Measurements from ENCODE around the gene SPRYD3. TPM values are rescaled to one million over a fixed set of nuclear protein-coding genes. Genes with fewer than 3 reads are reported as not detected.

The SPRYD3 gene
- total and polyA plus RNA-seq, 7 experiments from 2014 or later: 33.0 to 57.6 (median 46.8) TPM

DNA sequence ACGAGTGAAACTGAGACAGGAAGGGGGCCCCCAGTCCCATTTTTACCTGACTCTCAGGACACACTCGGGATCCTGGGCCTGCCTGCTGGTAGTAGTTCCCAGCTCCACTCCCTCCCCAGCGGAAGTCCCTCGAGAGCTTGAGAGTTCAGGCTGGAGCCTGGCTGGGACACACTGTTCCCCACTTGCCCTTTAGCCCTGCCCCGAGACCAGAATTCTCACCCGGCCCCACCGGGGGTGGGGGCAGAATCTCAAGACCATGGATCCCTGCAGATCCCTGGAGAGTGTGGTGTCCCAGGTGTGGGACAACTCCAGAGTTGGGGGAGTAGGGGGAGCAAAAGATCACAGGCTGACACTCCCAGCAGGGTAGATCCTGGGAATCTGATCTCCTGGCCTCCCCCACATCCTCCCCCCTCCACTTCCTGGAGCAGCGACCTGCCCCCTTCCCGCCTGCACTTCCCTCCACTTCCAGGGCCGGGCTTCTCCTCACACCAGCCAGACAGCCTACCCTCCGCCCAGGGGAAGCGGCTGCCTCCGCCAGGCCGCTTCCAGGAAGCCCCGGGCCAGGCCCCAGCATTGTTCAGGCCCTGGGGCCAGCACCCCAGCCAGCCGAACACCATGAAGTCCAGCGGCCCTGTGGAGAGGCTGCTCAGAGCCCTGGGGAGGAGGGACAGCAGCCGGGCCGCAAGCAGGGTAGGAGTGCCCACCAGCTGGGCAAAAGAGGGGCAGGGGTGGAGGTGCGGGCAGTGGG lies 29.4 kb downstream of the SPRYD3 start, which contains the start of gene TNS2:
Gene TNS2, plus strand, starts transcription at position 495 of the 748 bp plus-strand sequence. Its CDS starts 121 bp downstream, at position 616.
- Histone ChIP-seq H3K4me3 (ENCODE audit: low read length) (no peak within 1 kb of the TSS), H3K9me3 (ENCODE audit: control insufficient read depth in 2 of 3, low read length in 3 of 3) (no peaks in the 10 kb centered on the region), H3K4me1 (ENCODE audit: control insufficient read depth in 2 of 2, insufficient read depth in 2 of 2, low read length in 2 of 2) (peaks cover 13 to 16% of the 10 kb centered on the region in 2 donors), H3K27me3 (ENCODE audit: control insufficient read depth in 2 of 2, insufficient read depth in 2 of 2, low read length in 2 of 2) (no peaks in the 10 kb centered on the region), H3K27ac (ENCODE audit: low read depth, low read length) (peak within 1 kb of the TSS; percentile 74), H3K36me3 (ENCODE audit: control insufficient read depth in 2 of 3, insufficient read depth in 3 of 3, low read length in 3 of 3) (no peaks in the 10 kb centered on the region)
- CTCF ChIA-PET: no interaction called here
- peak within 1 kb of the TSS in 3 of 10 donors; percentile 21 to 86 (median 32) for H3K4me3 Mint-ChIP-seq
- ATAC-seq (no peak), DNase-seq (no peak)
- no peaks in the 10 kb centered on the region for H3K36me3 Mint-ChIP-seq
- peaks cover 8 to 34% (median 22%) of the 10 kb centered on the region in 7 donors for H3K4me1 Mint-ChIP-seq
- peak within 1 kb of the TSS; percentile 17 to 87 (median 56) for H3K27ac Mint-ChIP-seq
- H3K9me3 Mint-ChIP-seq: no peaks in the 10 kb centered on the region
- H3K27me3 Mint-ChIP-seq: peaks cover 0 to 13% (median 0%) of the 10 kb centered on the region in 5 donors
- POLR2A ChIA-PET: no interaction called here
- intact Hi-C loops (cut with micrococcal nuclease): loop anchor here (5.0 to 10.0 kb wide), 3 partner anchors 48 to 455 kb away; partner anchors contain the start of genes IGFBP6 (in 1 of the 2), MYG1 (in 1 of the 2), NPFF (in 1 of the 2) and PFDN5 (in 1 of the 2)

DNA sequence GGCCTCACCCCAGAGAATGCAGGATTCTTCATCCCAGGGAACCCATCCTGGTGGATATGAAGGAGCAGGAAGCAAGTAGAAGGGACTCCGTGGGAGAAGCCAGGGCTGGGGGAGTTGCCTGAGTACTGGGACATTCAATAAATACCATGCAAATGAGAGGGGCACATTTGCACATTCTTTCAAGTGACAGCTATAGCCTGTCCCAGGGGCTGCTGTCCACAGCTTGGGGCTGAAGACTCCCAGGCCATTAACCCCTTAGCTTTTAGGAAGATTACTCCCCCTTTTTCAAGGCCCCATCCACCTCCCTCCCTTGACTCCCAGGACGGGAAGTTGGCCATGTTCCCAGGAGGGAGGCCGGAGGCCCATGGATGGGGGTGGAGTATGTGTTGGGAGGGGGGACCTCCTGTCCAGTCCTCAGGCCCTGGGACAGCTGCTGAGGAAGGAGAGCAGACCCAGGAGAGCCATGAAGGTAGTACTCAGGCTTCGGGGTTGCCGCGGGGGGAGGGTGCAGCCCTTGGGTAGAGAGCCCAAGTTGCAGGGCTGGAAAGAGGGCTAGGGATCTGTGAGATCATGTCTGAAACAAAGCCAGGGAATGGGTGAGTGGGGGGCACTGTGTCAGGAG lies 30.3 kb downstream of the SPRYD3 start:
- H3K36me3 ChIP-seq (ENCODE audit: control insufficient read depth in 2 of 3, insufficient read depth in 3 of 3, low read length in 3 of 3): no peaks in the 10 kb centered on the region
- H3K27me3 ChIP-seq (ENCODE audit: control insufficient read depth in 2 of 2, insufficient read depth in 2 of 2, low read length in 2 of 2): no peaks in the 10 kb centered on the region
- peaks cover 13 to 15% of the 10 kb centered on the region in 2 donors for H3K4me1 ChIP-seq (ENCODE audit: control insufficient read depth in 2 of 2, insufficient read depth in 2 of 2, low read length in 2 of 2)
- H3K4me3 ChIP-seq (ENCODE audit: low read length): no peak overlapping the region
- intact Hi-C loops (cut with micrococcal nuclease): no loop called here
- ChIA-PET CTCF (no interaction called here), POLR2A (interaction anchor here (0.7 to 3.9 kb wide), 3 partner anchors 30 to 54 kb away, joined by 3 to 24 read pairs (median 16); partner anchors contain the start of genes EIF4B, SOAT2 and SPRYD3)
- no peak for DNase-seq
- Mint-ChIP-seq H3K27me3 (peaks cover 0 to 13% (median 0%) of the 10 kb centered on the region in 5 donors), H3K4me1 (peaks cover 4 to 30% (median 17%) of the 10 kb centered on the region in 7 donors), H3K36me3 (no peaks in the 10 kb centered on the region), H3K9me3 (no peaks in the 10 kb centered on the region), H3K27ac (peak overlapping the region in 7 of 9 donors; percentile 17 to 87 (median 67)), H3K4me3 (peak overlapping the region in 2 of 10 donors; percentile 32 to 86)
- H3K27ac ChIP-seq (ENCODE audit: low read depth, low read length): peak overlapping the region; percentile 74
- H3K9me3 ChIP-seq (ENCODE audit: control insufficient read depth in 2 of 3, low read length in 3 of 3): no peaks in the 10 kb centered on the region
- ATAC-seq: no peak

DNA sequence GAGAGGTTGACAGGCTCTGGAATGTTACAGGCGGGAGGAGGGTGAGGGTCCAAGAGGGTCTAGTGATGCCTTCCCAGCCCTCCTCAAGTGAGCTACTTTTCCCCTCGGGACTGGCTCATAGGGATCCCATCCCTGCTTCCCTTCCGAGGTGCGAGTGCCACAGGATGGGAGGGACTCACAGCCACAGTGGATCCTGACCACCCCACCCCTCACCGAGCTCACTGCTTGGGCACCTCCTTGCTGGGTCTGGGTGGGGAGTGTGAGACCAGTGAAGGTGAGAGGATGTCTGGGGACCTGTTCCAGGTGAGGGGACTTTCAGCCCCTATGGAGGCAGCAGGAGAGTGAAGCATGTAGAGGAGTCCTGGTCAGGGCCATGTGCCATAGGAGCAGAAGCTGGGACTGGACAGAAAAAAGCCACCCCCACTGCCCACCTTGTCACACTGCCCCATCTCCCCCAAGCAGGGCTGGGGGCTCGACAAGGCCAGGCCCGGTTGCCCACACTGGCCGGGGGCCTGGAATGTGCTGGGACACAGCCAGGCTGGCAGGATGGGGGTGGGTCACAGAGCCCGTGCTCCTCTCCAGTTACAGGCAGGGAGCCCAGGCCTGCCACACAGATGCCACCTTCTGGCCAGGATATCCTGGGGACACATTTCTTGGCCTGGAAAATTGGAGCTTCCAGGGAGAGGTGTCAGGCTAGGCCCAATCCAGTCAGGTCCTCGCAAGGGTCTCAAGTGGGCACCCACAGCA lies 31.0 kb downstream of the SPRYD3 start:
- H3K9me3 Mint-ChIP-seq: no peaks in the 10 kb centered on the region
- H3K27ac Mint-ChIP-seq: peak overlapping the region in 7 of 9 donors; percentile 12 to 90 (median 67)
- Histone ChIP-seq H3K27me3 (ENCODE audit: control insufficient read depth in 2 of 2, insufficient read depth in 2 of 2, low read length in 2 of 2) (no peaks in the 10 kb centered on the region), H3K4me3 (ENCODE audit: low read length) (no peak overlapping the region), H3K4me1 (ENCODE audit: control insufficient read depth in 2 of 2, insufficient read depth in 2 of 2, low read length in 2 of 2) (peaks cover 7 to 9% of the 10 kb centered on the region in 2 donors), H3K36me3 (ENCODE audit: control insufficient read depth in 2 of 3, insufficient read depth in 3 of 3, low read length in 3 of 3) (no peaks in the 10 kb centered on the region), H3K9me3 (ENCODE audit: control insufficient read depth in 2 of 3, low read length in 3 of 3) (no peaks in the 10 kb centered on the region), H3K27ac (ENCODE audit: low read depth, low read length) (peak overlapping the region; percentile 74)
- ChIA-PET CTCF (interaction anchor here (0.6 to 1.8 kb wide), 5 partner anchors 16 to 1023 kb away, joined by 3 to 9 read pairs (median 5); partner anchors contain the start of genes PFDN5 and SPRYD3), POLR2A (interaction anchor here (0.7 to 3.9 kb wide), 8 partner anchors 16 to 273 kb away, joined by 3 to 24 read pairs (median 3); partner anchors contain the start of genes AAAS, EIF4B, SOAT2 and SPRYD3)
- intact Hi-C loops (cut with micrococcal nuclease): no loop called here
- H3K4me3 Mint-ChIP-seq: peak overlapping the region in 9 of 10 donors; percentile 7 to 95 (median 65)
- ATAC-seq (no peak), DNase-seq (no peak)
- peaks cover 0 to 24% (median 11%) of the 10 kb centered on the region in 7 donors for H3K4me1 Mint-ChIP-seq
- peaks cover 0 to 13% (median 0%) of the 10 kb centered on the region in 5 donors for H3K27me3 Mint-ChIP-seq
- H3K36me3 Mint-ChIP-seq: no peaks in the 10 kb centered on the region

DNA sequence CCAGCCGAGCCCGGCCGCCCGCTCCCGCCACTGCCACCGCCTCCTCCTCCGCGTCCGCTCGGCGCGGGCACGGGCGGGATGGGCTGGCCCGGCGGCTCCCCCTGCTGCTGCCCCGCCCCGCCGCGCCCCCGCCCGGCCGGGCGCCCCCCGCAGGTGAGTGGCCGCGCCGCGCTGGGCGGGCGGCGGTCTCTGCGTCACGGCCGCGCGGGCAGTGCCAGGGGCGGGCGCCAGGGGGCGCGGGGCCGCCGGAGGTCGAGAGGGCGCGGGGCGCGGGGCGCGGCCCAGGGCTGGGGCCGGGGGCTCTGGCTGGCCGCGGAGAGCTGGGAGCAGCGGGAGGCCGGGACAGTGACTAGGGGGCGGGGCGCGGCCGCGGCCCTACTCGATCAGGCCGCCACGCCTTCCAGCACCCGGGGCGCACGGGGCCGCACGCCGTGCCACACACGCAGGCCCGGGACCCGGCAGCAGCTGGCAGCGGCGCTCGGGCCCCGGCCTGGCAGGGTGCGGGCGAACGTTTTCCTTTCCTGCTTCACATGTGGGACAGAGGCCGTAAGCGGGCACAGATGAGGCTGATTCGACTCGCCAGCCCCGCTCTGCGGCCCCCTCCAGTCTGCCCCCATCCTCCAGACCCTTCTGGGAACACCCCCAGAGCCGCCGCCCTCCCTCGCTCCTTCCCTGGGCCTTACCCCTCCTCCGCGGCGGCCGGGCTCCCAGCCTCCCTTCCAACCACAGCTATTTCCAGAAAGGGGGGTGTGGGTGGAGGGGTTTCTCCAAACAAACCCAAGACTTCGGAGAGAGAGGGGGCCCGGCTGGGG lies 31.8 kb downstream of the SPRYD3 start:
- ATAC-seq (peak; percentile 91), DNase-seq (peak; percentile 53 to 86 (median 70))
- no peaks in the 10 kb centered on the region for H3K36me3 ChIP-seq (ENCODE audit: control insufficient read depth in 2 of 3, insufficient read depth in 3 of 3, low read length in 3 of 3)
- Mint-ChIP-seq H3K36me3 (peaks cover 0 to 4% (median 0%) of the 10 kb centered on the region in 5 donors), H3K27ac (peak overlapping the region in 6 of 9 donors; percentile 12 to 92 (median 82)), H3K27me3 (peaks cover 0 to 13% (median 0%) of the 10 kb centered on the region in 5 donors), H3K4me1 (peaks cover 0 to 24% (median 13%) of the 10 kb centered on the region in 7 donors), H3K9me3 (no peaks in the 10 kb centered on the region), H3K4me3 (peak overlapping the region in 9 of 10 donors; percentile 43 to 95 (median 76))
- H3K27ac ChIP-seq (ENCODE audit: low read depth, low read length): peak overlapping the region; percentile 78
- no peaks in the 10 kb centered on the region for H3K9me3 ChIP-seq (ENCODE audit: control insufficient read depth in 2 of 3, low read length in 3 of 3)
- ChIA-PET POLR2A (interaction anchor here (0.6 to 3.9 kb wide), 9 partner anchors 17 to 332 kb away, joined by 3 to 24 read pairs (median 3); partner anchors contain the start of genes AAAS, EIF4B and SPRYD3), CTCF (interaction anchor here (0.6 to 1.8 kb wide), 5 partner anchors 17 to 1023 kb away, joined by 3 to 9 read pairs (median 5); partner anchors contain the start of genes PFDN5 and SPRYD3)
- intact Hi-C loops (cut with micrococcal nuclease): loop anchor here in 1 of 2 donors (1.0 to 2.0 kb wide), 4 partner anchors 19 to 133 kb away; partner anchors contain the start of genes CSAD, EIF4B and ZNF740
- H3K27me3 ChIP-seq (ENCODE audit: control insufficient read depth in 2 of 2, insufficient read depth in 2 of 2, low read length in 2 of 2): no peaks in the 10 kb centered on the region
- peaks cover 7 to 9% of the 10 kb centered on the region in 2 donors for H3K4me1 ChIP-seq (ENCODE audit: control insufficient read depth in 2 of 2, insufficient read depth in 2 of 2, low read length in 2 of 2)
- H3K4me3 ChIP-seq (ENCODE audit: low read length): peak overlapping the region; percentile 82

DNA sequence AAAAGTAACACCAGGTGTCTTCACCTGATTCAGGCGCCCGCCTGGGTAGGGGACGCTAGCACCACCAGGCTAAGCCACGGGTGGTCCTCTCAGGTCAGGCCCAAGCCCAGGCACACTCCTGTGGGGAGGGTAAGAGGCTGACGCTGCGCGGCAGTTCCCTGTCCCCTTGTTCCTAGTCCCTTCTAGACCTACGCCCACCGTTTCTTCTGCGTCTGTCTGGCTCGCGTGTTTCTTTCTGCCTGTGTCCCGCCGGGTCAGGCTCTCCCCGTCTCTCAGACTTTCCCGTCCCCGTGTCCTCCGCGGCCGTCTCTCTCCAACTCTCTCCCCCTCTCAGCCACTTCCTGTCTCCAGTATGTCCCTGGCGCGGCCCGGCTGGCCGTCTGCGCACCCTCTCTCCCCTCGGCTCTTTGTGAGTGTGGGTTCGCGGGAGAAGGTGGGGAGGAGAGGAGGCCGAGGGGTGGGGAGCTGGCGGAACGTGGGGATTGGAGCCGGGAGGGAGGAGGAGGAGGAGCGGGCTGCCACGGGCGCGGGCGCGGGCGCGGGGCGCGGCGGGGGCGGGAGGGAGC lies 32.5 kb downstream of the SPRYD3 start:
- peak overlapping the region; percentile 78 for H3K27ac ChIP-seq (ENCODE audit: low read depth, low read length)
- no peaks in the 10 kb centered on the region for H3K27me3 ChIP-seq (ENCODE audit: control insufficient read depth in 2 of 2, insufficient read depth in 2 of 2, low read length in 2 of 2)
- peak overlapping the region; percentile 93 to 99 (median 95) for H3K4me3 Mint-ChIP-seq
- H3K36me3 Mint-ChIP-seq: peaks cover 0 to 7% (median 0%) of the 10 kb centered on the region in 5 donors
- DNase-seq: peak in 7 of 9 donors; percentile 26 to 57 (median 39)
- peak overlapping the region; percentile 82 for H3K4me3 ChIP-seq (ENCODE audit: low read length)
- no peaks in the 10 kb centered on the region for H3K9me3 Mint-ChIP-seq
- H3K36me3 ChIP-seq (ENCODE audit: control insufficient read depth in 2 of 3, insufficient read depth in 3 of 3, low read length in 3 of 3): no peaks in the 10 kb centered on the region
- peaks cover 0 to 13% (median 0%) of the 10 kb centered on the region in 5 donors for H3K27me3 Mint-ChIP-seq
- intact Hi-C loops (cut with micrococcal nuclease): loop anchor here in 1 of 2 donors (1.0 to 2.0 kb wide), 5 partner anchors 8 to 134 kb away; partner anchors contain the start of genes CSAD, EIF4B and ZNF740
- ATAC-seq: peak; percentile 20
- peaks cover 7 to 9% of the 10 kb centered on the region in 2 donors for H3K4me1 ChIP-seq (ENCODE audit: control insufficient read depth in 2 of 2, insufficient read depth in 2 of 2, low read length in 2 of 2)
- H3K27ac Mint-ChIP-seq: peak overlapping the region; percentile 81 to 98 (median 92)
- H3K4me1 Mint-ChIP-seq: peaks cover 0 to 24% (median 13%) of the 10 kb centered on the region in 7 donors
- CTCF ChIA-PET: interaction anchor here (0.7 to 2.1 kb wide), 5 partner anchors 8 to 1022 kb away, joined by 3 to 9 read pairs (median 5); partner anchors contain the start of gene SPRYD3
- POLR2A ChIA-PET: interaction anchor here (0.6 to 3.9 kb wide), 8 partner anchors 7 to 333 kb away, joined by 3 to 24 read pairs (median 4); partner anchors contain the start of genes EIF4B, SOAT2 and SPRYD3
- H3K9me3 ChIP-seq (ENCODE audit: control insufficient read depth in 2 of 3, low read length in 3 of 3): no peaks in the 10 kb centered on the region

Data from naive thymus-derived CD4-positive, alpha-beta T cell (primary cell).